ENCODE results near the gene SMC1A. TPM values are rescaled to one million over a fixed set of nuclear protein-coding genes. Genes with fewer than 3 reads are reported as not detected.
A peak's percentile ranks its signal among the peaks of the same experiment; 100 is the strongest.

Gene SMC1A
- total RNA-seq, 1 donor from 2014 or later: 11.2 TPM

GRCh38 chrX:53440621-53441517 is 18.4 kb upstream of the SMC1A start:
- H3K27me3 ChIP-seq: no peaks in the 10 kb centered on the region
- H3K4me3 ChIP-seq: peak overlapping the region; percentile 44 to 56
- no peaks in the 10 kb centered on the region for H3K36me3 ChIP-seq
- intact Hi-C loops (cut with DNase I): loop anchor here (5.0 kb wide), 2 partner anchors 241 to 916 kb away; partner anchors contain the start of gene WNK3
- peak; percentile 33 to 89 for DNase-seq (ENCODE audit: low spot score in 2 of 2)
- TF ChIP-seq, protein P1, sequence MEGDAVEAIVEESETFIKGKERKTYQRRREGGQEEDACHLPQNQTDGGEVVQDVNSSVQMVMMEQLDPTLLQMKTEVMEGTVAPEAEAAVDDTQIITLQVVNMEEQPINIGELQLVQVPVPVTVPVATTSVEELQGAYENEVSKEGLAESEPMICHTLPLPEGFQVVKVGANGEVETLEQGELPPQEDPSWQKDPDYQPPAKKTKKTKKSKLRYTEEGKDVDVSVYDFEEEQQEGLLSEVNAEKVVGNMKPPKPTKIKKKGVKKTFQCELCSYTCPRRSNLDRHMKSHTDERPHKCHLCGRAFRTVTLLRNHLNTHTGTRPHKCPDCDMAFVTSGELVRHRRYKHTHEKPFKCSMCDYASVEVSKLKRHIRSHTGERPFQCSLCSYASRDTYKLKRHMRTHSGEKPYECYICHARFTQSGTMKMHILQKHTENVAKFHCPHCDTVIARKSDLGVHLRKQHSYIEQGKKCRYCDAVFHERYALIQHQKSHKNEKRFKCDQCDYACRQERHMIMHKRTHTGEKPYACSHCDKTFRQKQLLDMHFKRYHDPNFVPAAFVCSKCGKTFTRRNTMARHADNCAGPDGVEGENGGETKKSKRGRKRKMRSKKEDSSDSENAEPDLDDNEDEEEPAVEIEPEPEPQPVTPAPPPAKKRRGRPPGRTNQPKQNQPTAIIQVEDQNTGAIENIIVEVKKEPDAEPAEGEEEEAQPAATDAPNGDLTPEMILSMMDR (IDR thresholded peaks at IDR 0.05): no peak
- no peaks in the 10 kb centered on the region for H3K9me3 ChIP-seq
- peaks cover 0 to 4% of the 10 kb centered on the region in 2 donors for H3K4me1 ChIP-seq
- peak overlapping the region; percentile 50 to 66 for H3K27ac ChIP-seq

DNA sequence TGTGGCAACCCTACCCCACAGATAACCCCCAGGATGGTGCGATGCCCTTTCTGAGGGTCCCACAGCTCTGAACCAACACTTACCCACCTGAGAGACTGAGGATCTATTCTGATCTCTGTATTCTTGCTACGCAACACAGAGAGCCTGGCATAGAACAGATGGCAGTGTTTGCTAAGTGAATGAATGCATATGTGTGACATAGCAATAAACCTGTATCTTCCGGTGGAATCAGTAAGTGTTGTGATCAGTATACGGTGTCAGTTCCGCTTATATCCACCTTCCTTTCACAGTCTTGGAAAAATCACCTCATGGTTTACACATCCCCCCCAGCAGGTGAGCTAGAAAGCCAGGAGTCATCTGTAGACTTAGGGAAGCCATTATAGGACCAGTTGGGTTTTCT is 17.6 kb upstream of the SMC1A start:
- TF ChIP-seq, protein P1 (IDR thresholded peaks at IDR 0.05): no peak
- Histone ChIP-seq H3K27me3 (no peaks in the 10 kb centered on the region), H3K27ac (peak overlapping the region; percentile 50 to 66), H3K9me3 (no peaks in the 10 kb centered on the region), H3K4me3 (peak overlapping the region; percentile 44 to 56), H3K36me3 (no peaks in the 10 kb centered on the region), H3K4me1 (peaks cover 0 to 4% of the 10 kb centered on the region in 2 donors)
- no peak for DNase-seq (ENCODE audit: low spot score in 2 of 2)
- intact Hi-C loops (cut with DNase I): loop anchor here (5.0 kb wide), 2 partner anchors 242 to 917 kb away; partner anchors contain the start of gene WNK3

GRCh38 chrX:53438832-53439230 is 16.4 kb upstream of the SMC1A start:
- Histone ChIP-seq H3K9me3 (no peaks in the 10 kb centered on the region), H3K36me3 (no peaks in the 10 kb centered on the region), H3K27me3 (no peaks in the 10 kb centered on the region), H3K27ac (no peak overlapping the region), H3K4me3 (no peak overlapping the region), H3K4me1 (peaks cover 0 to 4% of the 10 kb centered on the region in 2 donors)
- TF ChIP-seq, protein P1 (IDR thresholded peaks at IDR 0.05): no peak
- no peak for DNase-seq (ENCODE audit: low spot score in 2 of 2)
- intact Hi-C loops (cut with DNase I): loop anchor here (5.0 kb wide), 1 partner anchor 212 kb away; the partner anchor contains the start of gene KDM5C

- H3K36me3 ChIP-seq: no peaks in the 10 kb centered on the region
- H3K4me1 ChIP-seq: peaks cover 0 to 4% of the 10 kb centered on the region in 2 donors
- DNase-seq (ENCODE audit: low spot score in 2 of 2): no peak
- H3K9me3 ChIP-seq: no peaks in the 10 kb centered on the region
- intact Hi-C loops (cut with DNase I): loop anchor here (5.0 kb wide), 1 partner anchor 211 kb away; the partner anchor contains the start of gene KDM5C
- TF ChIP-seq, protein P1 (IDR thresholded peaks at IDR 0.05): no peak
- no peak overlapping the region for H3K4me3 ChIP-seq
- H3K27ac ChIP-seq: no peak overlapping the region
- H3K27me3 ChIP-seq: no peaks in the 10 kb centered on the region
Observed at GRCh38 chrX:53438174-53438831, 15.8 kb upstream of the SMC1A start.

DNA sequence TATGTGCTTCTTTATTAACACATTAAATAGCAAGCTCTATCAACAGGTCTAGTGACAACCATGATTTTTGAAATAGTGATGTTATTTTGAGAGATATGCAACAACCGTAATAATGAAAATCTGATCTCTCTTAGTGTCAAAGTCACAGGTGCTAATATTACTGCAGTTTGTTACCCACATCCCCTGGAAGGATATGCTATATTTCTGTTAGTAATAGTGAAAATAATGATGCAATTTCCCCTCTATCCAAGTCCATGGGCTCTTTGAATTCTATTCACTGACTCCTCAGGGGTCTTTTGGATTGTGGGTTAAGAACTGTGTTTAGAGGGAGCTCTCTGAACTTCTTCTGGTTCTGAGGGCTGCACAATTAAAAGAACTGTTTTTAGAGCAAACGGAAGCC is 14.8 kb upstream of the SMC1A start:
- DNase-seq (ENCODE audit: low spot score in 2 of 2): no peak
- intact Hi-C loops (cut with DNase I): loop anchor here (2.0 to 5.0 kb wide), 2 partner anchors 124 to 210 kb away; partner anchors contain the start of gene KDM5C
- Histone ChIP-seq H3K9me3 (no peaks in the 10 kb centered on the region), H3K27me3 (no peaks in the 10 kb centered on the region), H3K36me3 (peaks cover 0 to 2% of the 10 kb centered on the region in 2 donors), H3K4me1 (peaks cover 0 to 4% of the 10 kb centered on the region in 2 donors), H3K27ac (no peak overlapping the region), H3K4me3 (no peak overlapping the region)
- TF ChIP-seq, protein P1 (IDR thresholded peaks at IDR 0.05): no peak
